HepG2 (cell line): ENCODE results near the gene TGM2.

Experiments used
- CTCF ChIP-seq: sonication (generic); formaldehyde crosslinking; IDR thresholded peaks from 2 replicates; pipeline ENCODE4 v1.5.0; 2020; ENCODE audit warnings: mild to moderate bottlenecking, missing genetic modification reagents, moderate library complexity
- SP4 ChIP-seq: sonication (generic); formaldehyde crosslinking; IDR thresholded peaks from 2 replicates; pipeline ENCODE4 v1.8.1; 2023; ENCODE audit warnings: mild to moderate bottlenecking, missing genetic modification reagents
- TAF1 ChIP-seq: sonication (generic); formaldehyde crosslinking; IDR thresholded peaks from 2 replicates; pipeline ENCODE4 v1.4.0; 2020; ENCODE audit warnings: missing genetic modification reagents
- TRAFD1 ChIP-seq: sonication (generic); formaldehyde crosslinking; IDR thresholded peaks from 2 replicates; pipeline ENCODE4 v1.5.1; 2020; ENCODE audit warnings: missing genetic modification reagents, mild to moderate bottlenecking, borderline replicate concordance

GRCh38 chr20:38082894-38083293 lies 82.2 kb downstream of the TGM2 start:
- no peak for TF ChIP-seq CTCF (CRISPR knock-in tag)
- TF ChIP-seq TRAFD1 (CRISPR knock-in tag) = no peak
- TF ChIP-seq TAF1 (CRISPR knock-in tag) = no peak
- no peak for TF ChIP-seq SP4 (CRISPR knock-in tag)
